Measurements from ENCODE around the gene CORO6. TPM values are rescaled to one million over a fixed set of nuclear protein-coding genes. Genes with fewer than 3 reads are reported as not detected.

CORO6 gene
- total and polyA plus RNA-seq, 12 donors = 53.2 to 262 (median 90.9) TPM

DNA sequence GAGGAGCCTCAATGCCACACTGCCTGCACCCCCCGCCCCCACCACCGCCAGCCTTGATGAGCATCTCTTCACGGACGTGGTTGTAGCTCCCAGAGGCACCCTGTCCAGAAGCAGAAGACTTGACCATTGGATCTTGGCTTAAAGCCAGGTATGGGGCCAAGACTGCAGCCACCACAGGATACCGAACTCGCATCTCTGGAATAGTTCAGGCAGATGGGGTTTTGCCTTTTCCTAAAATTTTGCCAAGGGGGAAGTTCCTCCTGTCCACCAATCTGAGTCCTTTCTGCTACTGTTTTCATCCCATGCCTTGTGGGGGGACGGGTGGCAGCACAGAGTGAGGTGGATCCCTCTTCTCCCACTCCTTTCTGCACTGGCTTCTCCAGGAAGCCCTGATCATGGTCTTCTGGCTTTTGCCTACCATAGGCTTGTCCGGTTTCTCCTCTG is 939 bp downstream of the CORO6 start:
- Histone ChIP-seq H3K4me1 (peaks cover 11 to 88% (median 55%) of the 10 kb centered on the region in 9 donors), H3K4me3 (peak overlapping the region; percentile 55 to 92 (median 79)), H3K36me3 (peaks cover 0 to 7% (median 0%) of the 10 kb centered on the region in 9 donors), H3K27me3 (peaks cover 0 to 20% (median 0%) of the 10 kb centered on the region in 7 donors), H3K9me3 (no peaks in the 10 kb centered on the region), H3K27ac (peak overlapping the region; percentile 78 to 95 (median 88))
- 28 to 52% methylated on average over 8 of the region's 8 CpGs for WGBS, 2 donors
- TF ChIP-seq, protein P1, sequence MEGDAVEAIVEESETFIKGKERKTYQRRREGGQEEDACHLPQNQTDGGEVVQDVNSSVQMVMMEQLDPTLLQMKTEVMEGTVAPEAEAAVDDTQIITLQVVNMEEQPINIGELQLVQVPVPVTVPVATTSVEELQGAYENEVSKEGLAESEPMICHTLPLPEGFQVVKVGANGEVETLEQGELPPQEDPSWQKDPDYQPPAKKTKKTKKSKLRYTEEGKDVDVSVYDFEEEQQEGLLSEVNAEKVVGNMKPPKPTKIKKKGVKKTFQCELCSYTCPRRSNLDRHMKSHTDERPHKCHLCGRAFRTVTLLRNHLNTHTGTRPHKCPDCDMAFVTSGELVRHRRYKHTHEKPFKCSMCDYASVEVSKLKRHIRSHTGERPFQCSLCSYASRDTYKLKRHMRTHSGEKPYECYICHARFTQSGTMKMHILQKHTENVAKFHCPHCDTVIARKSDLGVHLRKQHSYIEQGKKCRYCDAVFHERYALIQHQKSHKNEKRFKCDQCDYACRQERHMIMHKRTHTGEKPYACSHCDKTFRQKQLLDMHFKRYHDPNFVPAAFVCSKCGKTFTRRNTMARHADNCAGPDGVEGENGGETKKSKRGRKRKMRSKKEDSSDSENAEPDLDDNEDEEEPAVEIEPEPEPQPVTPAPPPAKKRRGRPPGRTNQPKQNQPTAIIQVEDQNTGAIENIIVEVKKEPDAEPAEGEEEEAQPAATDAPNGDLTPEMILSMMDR (IDR thresholded peaks at IDR 0.05) = no peak
- ATAC-seq (peak in 2 of 8 donors; percentile 3 to 6), DNase-seq (no peak)
- intact Hi-C loops (cut with DNase I) = loop anchor here in 2 of 10 donors (10.0 kb wide), 2 partner anchors 47 to 313 kb away; partner anchors contain the start of gene SSH2 (in 1 of the 2)

DNA sequence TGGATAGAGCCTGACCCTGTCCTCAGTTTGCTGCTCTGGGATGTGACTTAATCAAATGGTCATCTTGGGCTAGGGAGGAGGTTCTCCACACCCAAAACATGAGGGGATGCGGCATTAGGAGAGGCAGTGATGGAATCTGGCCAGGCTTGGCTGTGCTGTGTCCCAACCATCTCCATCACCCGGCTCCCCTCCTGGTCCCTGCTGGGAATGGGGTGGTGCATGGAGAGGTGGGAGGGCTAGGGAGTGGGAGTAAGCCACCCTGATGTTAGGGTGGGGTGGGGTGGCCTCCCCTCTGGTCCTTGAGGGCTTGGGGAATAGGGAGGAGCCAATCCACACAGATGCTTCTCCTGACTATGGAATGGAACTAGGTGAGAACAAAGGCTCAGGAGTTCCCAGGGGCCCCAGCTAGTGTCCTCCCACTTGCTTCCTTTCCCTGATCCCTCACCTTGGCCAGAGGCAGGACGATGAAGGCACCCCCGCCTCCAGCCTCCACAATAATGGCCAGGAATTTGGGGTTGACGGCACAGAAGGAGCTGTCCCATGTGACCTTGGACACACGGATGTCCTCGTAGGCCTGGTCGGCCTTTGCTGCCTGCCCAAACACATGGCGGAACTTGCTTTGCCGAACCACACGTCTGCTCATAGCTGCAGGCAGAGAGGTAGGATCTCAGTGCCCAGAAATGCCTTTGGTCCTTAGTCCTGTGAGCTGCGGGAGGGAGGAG is 1.8 kb downstream of the CORO6 start:
- peaks cover 11 to 97% (median 64%) of the 10 kb centered on the region in 9 donors for H3K4me1 ChIP-seq
- H3K36me3 ChIP-seq = no peaks in the 10 kb centered on the region
- no peaks in the 10 kb centered on the region for H3K9me3 ChIP-seq
- ATAC-seq (no peak), DNase-seq (no peak)
- H3K4me3 ChIP-seq = peak overlapping the region in 5 of 10 donors; percentile 74 to 92 (median 79)
- peaks cover 0 to 28% (median 0%) of the 10 kb centered on the region in 7 donors for H3K27me3 ChIP-seq
- 61 to 86% methylated on average over 12 of the region's 12 CpGs for WGBS, 2 donors
- TF ChIP-seq, protein P1 (IDR thresholded peaks at IDR 0.05) = no peak
- H3K27ac ChIP-seq = peak overlapping the region; percentile 29 to 95 (median 88)
- intact Hi-C loops (cut with DNase I) = loop anchor here in 2 of 10 donors (10.0 kb wide), 2 partner anchors 46 to 314 kb away; partner anchors contain the start of gene SSH2 (in 1 of the 2)

GRCh38 chr17:29620271-29620670 is 2.4 kb downstream of the CORO6 start:
- H3K36me3 ChIP-seq = peaks cover 0 to under 1% (median 0%) of the 10 kb centered on the region in 9 donors
- peak overlapping the region in 8 of 10 donors; percentile 10 to 95 (median 90) for H3K27ac ChIP-seq
- DNase-seq (no peak), ATAC-seq (no peak)
- peaks cover 0 to 30% (median 0%) of the 10 kb centered on the region in 7 donors for H3K27me3 ChIP-seq
- intact Hi-C loops (cut with DNase I) = loop anchor here in 2 of 10 donors (10.0 kb wide), 2 partner anchors 45 to 315 kb away; partner anchors contain the start of gene SSH2 (in 1 of the 2)
- no peaks in the 10 kb centered on the region for H3K9me3 ChIP-seq
- H3K4me1 ChIP-seq = peaks cover 11 to 97% (median 67%) of the 10 kb centered on the region in 9 donors
- WGBS, 2 donors = 86 to 91% methylated on average over 4 of the region's 4 CpGs
- H3K4me3 ChIP-seq = no peak overlapping the region
- TF ChIP-seq, protein P1 (IDR thresholded peaks at IDR 0.05) = no peak

DNA sequence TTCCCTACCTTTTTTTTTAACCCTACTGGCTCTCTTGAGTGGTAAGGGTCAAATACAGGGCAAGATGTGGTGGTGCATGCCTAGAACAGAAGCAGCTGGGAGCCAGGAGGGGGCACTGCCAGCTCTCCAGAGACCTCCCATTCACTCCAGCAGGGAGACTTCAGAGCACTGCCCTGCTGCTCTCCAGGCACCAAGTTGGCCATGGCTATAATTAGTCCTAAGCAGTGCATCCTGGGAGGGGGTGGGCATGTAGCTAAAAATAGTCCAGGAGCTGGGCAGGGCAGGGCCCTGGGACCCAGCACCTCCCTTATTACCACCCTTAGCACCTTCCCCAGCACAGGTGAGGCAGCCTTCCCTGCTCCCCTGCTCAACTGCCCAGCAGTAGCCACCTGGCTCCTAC is 3.5 kb downstream of the CORO6 start:
- TF ChIP-seq, protein P1 (IDR thresholded peaks at IDR 0.05) = peak; percentile 13 to 63 (median 45)
- H3K36me3 ChIP-seq = peaks cover 0 to 5% (median 0%) of the 10 kb centered on the region in 9 donors
- peaks cover 11 to 97% (median 70%) of the 10 kb centered on the region in 9 donors for H3K4me1 ChIP-seq
- peaks cover 0 to 36% (median 0%) of the 10 kb centered on the region in 7 donors for H3K27me3 ChIP-seq
- H3K27ac ChIP-seq = peak overlapping the region in 9 of 10 donors; percentile 10 to 95 (median 89)
- intact Hi-C loops (cut with DNase I) = loop anchor here in 4 of 10 donors (5.0 to 10.0 kb wide), 4 partner anchors 156 to 316 kb away; partner anchors contain the start of gene SSH2 (in 2 of the 4)
- no peak overlapping the region for H3K4me3 ChIP-seq
- peak; percentile 16 to 68 (median 51) for ATAC-seq
- DNase-seq = peak in 1 of 2 donors; percentile 74
- H3K9me3 ChIP-seq = no peaks in the 10 kb centered on the region
